NCI-H2196 treated with DMSO at 0.1 percent for 48 hours (cell line): ENCODE results near the gene PRKCH.
"Not testable (repeated sequence)": the region's sequence is repeated elsewhere in the genome, so short reads cannot be mapped to it uniquely, and the experiment has no call there.

Experiments used
- DNase-seq: peaks from one replicate; lab custom pipeline; 2025; ENCODE audit not compliant: unreplicated experiment; lab: John Stamatoyannopoulos, UW

The PRKCH gene

DNA sequence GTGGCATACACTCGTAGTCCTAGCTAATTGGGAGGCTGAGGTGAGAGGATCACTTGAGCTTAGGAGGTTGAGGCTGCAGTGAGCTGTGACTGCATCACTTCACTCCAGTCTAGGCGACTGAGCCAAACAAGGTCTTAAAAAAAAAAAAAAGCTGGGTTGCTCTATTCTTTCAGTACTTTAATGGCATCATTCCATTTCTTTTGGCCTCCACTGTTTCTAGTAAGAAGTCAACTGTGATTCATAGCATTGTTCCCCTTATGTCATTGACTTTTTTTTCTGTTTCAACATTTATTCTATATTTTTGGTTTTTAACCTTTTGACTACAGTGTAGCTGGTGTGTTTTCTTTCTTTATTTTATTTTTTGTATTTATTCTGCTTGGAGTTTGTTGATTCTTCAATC, 16.7 kb upstream of the PRKCH start:
- DNase-seq: no peak

DNA sequence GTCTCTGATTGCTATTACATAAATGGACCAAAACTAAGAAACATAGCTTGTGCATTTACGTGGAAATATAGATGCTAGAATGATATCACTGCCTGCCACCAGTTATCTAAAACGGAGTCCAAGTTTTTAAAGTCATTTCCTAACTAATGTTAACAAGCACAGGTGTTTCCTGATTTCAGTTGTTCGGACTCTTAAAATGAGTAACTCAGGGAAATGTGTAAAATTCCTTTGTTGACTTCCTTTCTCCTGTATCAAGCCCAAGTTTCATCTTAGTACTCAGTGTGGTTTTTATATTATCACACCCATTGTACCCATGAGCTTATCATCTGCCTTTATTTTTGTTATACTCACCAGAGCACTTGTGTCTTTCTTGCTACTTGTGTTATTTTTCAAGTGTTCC, 13.2 kb upstream of the PRKCH start:
- no peak for DNase-seq

DNA sequence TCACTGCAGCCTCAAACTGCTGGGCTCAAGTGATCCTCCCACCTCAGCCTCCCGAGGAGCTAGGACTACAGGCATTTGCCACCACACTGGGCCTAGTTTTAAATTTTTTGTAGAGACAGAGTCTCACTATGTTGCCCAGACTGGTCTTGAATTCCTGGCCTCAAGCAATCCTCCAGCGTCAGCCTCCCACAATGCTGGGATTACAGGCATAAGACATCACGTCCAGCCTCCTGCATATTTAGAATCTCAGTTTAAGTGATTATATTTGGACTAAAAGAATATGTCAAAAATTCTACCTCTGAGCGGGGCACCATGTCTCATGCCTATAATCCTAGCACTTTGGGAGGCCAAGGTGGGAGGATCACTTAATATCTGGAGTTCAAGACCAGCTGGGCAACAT, 12.7 kb upstream of the PRKCH start:
- DNase-seq: not testable (repeated sequence)

DNA sequence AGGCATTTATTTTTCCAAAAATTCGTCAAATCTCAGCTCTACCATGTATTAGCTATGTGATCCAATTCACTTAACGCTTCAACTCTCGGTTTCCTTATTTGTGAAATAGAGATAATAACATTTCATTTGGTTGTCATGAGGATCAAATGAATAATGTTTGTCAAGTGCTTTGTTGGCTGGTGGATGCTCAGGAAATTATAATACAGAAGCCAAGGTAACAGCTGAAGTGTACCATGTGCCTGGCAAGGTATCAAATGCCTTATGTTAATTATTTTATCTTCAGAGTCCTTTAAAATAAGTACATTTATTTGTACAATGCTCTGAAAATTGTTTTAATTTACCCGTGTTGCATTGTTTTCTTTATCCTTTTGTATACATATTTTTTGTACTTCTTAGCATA, 6.1 kb upstream of the PRKCH start:
- DNase-seq: no peak

DNA sequence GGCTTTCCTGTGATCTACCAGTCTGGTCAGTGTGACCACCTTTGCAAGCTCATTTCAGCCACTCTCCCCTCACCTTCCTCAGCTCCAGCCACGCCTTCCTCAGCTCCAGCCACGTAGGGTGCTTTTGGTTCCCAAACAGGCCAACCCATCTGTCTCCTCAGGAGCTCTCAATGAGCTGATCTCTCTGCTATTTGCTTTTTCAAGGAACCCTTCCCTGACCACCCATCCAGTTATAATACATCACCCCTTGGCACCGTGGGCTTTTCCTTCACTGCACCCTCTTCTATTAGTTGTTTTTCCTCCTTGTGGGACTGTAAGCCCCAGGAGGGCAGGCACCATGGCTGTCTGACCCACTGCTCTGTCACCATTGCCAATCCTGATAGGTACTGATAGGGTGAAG, 2.3 kb upstream of the PRKCH start:
- no peak for DNase-seq

DNA sequence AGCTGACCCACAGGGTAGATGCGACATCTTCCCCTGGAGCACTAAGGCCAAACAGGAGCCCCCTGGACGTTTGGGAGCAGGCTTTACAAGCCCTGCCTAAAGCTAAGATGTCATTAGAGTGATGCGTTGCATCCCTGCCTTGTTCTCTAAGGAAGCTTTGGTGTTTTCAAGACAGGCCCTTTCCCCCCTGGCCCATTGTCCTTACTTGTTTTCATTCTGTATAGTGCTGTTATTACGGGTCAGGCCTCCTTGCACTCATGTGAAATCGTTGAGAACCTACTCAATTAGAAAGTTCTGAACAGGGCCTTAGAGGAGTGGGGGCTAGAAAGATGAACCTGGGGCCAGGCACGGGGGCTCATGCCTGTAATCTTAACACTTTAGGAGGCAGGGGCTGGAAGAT, 1.7 kb upstream of the PRKCH start:
- no peak for DNase-seq

DNA sequence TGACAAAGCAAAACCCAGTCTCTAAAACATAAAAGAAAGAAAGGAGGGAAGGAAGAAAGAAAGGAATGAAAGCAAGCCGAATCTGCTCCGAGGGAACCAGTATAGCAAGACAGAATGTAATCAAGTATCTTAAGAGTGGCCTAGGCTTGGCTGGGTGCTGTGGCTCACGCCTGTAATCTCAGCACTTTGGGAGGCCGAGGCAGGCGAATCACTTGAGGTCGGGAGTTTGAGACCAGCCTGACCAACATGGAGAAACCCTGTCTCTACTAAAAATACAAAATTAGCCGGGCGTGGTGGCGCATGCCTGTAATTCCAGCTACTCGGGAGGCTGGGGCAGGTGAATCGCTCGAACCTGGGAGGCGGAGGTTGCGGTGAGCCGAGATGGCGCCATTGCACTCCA, 1.2 kb upstream of the PRKCH start:
- not testable (repeated sequence) for DNase-seq

DNA sequence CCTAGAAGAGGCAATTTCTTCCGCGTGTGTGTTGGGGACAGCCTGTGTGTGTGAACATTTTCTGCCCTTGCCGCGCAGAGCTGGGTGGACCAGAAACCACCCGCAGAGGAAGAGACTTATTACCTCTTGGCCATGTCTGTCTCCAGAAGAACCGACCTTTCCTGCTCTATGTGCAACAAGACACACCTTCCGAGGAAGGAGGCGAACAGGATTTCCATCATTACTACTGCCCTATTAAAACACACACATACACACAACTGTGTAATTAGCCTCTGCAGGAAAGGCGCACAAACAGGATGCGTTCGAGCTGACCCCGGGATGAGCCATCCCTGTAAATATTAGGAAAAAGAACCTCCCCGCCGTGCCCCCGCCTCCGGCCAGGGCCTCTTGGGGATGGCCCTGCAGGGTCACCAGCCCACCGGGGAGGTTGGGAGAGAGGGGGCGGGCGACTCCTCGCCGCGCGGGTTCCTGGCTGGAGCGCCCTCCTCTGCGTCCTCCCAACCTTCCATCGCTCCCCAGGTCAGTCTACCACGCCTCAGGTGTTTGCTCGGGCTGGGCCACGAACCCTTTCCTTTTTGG, 484 bp upstream of the PRKCH start:
- no peak for DNase-seq

DNA sequence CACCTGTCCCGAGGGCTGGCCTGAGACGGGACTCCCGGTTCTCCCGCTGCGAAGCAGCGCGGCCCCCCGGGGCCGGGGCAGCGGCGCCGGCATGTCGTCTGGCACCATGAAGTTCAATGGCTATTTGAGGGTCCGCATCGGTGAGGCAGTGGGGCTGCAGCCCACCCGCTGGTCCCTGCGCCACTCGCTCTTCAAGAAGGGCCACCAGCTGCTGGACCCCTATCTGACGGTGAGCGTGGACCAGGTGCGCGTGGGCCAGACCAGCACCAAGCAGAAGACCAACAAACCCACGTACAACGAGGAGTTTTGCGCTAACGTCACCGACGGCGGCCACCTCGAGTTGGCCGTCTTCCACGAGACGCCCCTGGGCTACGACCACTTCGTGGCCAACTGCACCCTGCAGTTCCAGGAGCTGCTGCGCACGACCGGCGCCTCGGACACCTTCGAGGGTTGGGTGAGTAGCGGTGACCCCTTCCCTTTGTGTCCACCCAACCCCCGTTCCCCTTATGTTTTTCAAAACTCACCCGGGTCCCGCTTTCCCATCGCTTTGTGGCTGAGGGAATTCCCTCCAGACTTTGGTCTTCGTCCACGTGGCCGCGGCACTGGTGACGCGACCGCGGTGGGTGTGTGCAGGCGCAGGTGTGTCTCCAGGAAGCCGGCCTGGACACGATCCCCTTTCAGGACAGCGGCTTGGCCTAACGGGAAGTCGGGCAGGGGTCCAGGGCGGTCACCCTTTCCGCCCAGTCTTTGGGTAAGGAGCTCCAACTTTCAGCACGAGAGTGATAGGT, 826 bp downstream of the PRKCH start:
- no peak for DNase-seq

DNA sequence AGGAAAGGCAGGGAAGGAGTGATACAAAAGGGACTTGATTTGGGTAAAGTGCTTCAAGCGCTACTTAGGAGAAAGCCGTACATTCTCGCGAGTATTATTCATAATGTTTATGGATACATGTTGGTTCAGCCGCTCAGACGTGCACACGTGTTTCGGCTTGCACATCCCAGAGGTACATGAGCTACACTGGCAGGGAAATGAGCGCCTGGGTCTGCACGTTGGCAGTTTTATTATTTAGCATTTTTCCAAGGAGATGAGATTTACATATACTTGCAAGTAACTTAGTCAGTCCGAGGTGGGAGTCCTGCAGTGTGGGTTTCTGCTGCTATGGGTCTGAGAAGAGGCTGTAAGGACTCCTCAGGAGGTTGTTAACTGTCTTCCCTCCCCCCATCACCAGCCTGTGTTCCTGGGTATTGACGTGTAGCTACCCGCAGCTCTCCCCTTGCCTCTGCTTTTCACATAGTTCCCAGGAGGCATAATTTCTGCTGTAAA, 1.5 kb downstream of the PRKCH start:
- no peak for DNase-seq

DNA sequence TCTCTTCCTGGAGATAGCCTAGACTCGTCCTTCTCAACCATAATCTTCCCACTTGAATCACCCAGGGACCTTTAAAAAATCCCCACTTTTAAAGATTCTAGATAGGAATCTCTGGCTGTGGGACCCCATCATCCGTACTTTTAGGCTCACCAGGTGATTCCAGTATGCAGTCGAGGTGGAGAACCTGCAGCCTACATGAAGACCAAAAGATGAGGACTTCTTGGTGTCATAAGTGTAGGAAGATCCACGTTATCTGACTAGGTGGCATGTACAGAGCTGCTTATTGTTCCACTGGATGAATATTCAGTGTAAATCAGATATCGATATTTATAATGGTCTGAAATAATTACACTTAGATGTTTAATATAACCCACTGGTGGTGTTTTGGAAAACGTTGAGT, 2.6 kb downstream of the PRKCH start:
- no peak for DNase-seq

DNA sequence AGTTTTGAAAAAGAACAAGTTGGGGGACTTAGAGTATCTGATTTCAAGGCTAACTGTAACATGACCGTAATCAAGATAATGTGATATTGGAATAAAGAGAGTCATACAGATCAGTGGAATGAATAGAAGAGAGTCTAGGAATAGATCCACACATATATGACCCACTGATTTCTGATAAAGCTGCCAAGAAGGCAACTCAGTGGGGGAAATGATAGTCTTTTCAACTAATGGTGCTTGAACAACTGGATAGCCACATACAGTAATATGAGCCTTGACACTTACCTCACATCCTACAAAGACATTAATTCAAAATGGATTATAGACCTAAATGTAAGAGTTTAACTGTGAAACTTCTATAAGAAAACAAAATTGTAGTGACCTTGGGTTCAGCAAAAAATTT, 3.8 kb downstream of the PRKCH start:
- DNase-seq: no peak

DNA sequence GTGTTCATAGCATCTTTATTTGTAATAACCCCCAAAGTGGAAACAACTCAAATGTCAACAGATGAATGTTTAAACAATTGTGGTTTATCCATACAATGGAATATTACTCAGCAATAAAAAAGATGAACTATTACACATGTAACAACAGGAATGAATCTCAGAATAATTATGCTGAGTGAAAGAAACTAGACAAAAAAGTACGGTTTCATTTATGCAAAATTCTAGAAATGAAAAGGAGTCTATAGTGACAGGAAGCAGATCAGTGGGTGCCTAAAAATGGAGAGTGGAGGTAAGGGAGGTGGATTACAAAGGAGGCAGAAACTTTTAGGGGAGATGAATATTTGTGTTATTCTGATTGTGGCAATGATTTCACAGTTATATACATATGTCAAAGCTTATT, 4.8 kb downstream of the PRKCH start:
- no peak for DNase-seq

DNA sequence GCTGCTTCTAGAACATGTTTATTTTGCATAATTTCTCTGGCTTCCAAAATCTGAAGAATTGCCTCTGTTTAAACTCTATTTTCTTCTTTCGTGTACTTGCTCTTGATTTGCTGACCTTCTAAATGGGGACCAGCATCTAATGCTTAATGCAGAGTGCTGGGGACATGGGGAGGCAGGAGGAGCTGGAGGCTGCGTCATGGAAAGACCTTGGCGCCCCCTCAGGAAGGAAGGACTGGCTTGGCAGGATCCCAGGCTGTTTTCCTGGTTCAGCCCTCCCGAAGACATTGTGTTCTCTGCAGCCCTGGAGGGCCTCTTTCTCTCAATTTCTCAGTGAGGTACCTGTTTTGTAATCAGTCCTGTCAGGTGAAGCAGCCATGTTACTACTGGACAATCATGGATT, 5.5 kb downstream of the PRKCH start:
- DNase-seq: no peak

DNA sequence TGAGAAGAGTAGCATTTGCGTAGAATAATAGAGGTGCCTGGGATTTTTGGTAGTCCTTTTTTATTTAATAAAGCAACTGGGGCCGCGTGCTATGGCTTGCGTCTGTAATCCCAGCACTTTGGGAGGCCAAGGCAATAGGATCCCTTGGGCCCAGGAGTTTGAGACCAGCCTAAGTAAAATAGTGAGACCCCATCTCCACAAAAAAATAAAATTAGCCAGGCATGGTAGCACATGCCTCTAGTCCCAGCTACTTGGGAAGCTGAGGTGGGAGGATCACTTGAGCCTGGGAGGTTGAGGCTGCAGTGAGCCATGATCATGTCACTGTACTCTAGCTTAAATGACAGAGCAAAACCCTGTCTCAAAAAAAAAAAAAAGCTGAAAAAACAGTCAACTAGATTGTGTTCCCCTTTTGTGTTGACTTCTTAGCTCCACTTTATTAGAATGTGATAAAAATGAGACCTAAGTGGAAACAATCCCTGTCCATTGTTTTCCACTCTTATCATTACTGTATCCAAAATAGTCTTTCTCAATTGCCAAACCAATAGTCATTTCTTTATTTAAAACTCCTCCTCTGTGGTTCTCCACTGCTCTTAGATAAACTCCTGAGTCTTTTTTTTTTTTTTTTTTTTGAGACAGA, 7.4 kb downstream of the PRKCH start:
- DNase-seq: no peak

DNA sequence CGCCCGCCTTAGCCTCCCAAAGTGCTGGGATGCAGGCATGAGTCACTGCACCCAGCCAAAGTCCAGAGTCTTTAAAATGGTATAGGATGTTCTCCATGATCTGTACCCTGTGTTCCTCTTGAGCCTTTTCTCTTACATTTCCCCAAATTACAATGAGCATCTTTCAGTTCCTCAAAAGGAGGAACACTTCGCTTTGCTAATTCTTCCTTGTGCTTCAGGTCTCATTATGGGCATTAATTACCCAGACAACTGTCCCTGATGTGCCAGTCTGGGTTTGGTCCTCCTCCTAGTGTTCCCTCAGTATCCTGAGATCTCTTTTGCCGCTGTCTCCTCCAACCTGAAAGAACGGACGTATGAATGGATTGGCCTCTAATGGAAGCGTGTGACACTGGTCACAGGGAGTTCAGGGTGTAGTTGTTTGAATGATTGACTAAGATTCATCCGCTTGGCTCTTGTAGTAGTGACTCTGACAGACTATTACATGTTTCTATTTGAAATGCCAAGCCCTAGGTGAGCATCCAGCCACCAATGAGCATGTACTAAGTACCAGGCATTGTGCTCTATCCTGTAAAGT, 8.2 kb downstream of the PRKCH start:
- DNase-seq: no peak

DNA sequence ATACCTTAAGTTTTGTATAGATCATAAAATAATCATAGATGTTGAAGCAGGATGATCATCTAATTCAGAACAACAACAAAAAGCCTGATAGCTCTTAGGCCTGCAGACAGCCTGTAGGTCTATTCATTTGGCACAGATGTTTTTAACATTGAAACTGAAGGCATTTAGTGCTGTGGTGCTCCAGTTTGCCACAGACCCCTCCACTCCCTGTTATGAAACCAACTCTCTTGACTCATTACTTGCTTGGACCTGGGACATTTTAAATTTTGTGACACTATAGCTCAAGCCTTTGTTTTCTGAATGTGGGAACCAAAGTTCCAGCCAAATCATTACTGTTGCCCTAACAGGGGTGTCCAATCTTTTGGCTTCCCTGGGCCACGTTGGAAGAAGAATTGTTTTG, 9.1 kb downstream of the PRKCH start:
- DNase-seq: no peak

DNA sequence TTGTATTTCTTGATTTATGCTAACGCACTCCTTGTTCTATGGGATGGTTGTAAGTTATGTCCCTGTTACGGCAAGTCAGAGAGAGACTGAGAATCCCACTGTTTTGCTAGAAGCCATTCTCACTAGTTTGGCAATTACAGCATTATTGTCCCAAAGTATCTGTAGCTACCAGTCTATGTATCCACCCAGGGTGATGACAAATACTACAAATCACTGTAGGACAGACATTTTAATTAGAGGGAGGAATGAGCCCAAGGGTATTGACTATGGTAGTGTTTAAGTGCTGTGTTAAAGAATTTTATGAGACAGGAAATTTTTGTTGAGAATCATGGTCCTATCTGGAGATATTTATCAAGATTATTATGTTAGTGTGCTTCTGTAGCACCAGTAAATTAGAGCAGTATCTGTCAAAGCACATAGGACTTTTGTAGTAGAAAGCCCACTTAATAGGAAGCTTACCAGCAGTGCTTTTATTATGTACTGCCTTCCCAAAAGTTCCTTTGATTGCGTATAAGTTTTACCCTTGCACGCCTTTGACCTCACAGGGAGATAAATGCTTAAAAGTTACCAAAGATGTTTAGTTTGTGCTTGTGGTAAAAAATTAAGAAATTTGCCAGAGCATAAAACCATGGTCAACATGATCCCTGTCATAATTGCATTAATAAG, 10.7 kb downstream of the PRKCH start:
- DNase-seq: no peak

DNA sequence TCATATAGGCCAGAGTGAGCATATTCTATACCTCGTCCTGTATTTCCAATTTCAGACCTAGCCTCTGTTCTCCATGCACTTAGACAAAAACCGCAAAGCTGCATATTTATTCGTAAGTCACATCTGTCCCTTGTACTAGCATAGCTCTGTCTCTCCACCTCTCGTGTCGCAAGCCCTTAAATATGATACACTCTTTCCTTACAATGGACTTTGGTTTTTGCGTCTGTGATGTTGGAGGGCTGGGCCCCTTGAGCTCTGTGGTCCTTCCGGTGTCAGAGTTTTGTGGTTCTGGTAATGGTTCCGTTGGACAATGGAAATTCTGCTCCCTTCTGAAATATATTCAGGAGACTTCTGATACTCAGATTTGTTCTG, 11.3 kb downstream of the PRKCH start:
- no peak for DNase-seq

DNA sequence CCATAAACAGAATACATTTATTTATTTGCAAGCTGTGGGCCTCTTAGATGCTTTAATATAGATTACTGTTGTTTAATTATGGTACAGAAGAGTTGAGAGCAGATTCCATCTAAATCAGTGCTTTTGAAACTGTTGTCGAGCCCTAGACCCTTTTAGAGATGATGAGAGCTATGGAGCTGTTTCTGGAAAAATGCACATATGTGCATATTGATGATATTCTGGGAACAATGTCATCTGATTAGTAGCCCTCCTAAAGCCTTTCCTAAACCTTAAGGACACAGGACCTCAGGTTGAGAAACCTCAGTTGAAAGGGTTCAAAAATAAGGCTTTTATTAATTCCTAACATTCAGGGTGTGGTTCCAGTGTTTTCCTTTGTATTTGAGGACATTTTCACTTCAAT, 11.7 kb downstream of the PRKCH start:
- DNase-seq: no peak

DNA sequence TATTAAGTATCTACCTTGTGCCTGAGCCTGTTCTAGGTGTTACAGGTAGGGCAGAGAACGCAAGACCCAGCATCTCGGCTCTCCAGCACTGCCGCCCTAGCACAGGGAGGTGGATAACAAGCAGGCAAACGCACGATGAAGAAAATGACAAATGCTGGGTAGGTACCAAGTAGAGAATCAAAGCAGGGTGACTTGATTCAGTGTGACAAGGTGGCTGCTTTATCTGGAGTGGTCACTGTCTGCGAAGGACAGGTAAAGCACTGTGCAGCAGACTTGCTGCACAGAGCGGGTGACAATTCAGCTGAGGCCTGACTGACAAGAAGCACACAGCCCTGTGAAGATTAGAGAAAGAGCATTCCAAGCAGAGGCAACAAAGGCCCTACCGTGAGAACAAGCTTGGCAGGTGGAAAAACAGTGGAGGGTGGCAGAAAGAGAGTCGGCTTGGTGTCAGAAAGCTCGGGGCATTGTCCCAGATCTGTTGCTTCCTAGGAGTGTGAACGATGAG, 12.9 kb downstream of the PRKCH start:
- DNase-seq: no peak
